DND-41 (cell line): ENCODE measurements around the gene DHX32.

Experiments
- EZH2 ChIP-seq: IDR thresholded peaks from 3 replicates; pipeline ENCODE4 v1.6.1; 2012; ENCODE audit warnings: borderline replicate concordance, low read depth, mild to moderate bottlenecking, moderate library complexity, low read length, inconsistent platforms; ENCODE audit not compliant: severe bottlenecking
- TF ChIP-seq, protein P1 (sequence below): IDR thresholded peaks from 2 replicates; pipeline ENCODE4 v1.5.1; 2012; ENCODE audit warnings: borderline replicate concordance, low read length, moderate library complexity, mild to moderate bottlenecking; ENCODE audit not compliant: poor library complexity, severe bottlenecking; ENCODE audit errors: extremely low read depth

DNA sequence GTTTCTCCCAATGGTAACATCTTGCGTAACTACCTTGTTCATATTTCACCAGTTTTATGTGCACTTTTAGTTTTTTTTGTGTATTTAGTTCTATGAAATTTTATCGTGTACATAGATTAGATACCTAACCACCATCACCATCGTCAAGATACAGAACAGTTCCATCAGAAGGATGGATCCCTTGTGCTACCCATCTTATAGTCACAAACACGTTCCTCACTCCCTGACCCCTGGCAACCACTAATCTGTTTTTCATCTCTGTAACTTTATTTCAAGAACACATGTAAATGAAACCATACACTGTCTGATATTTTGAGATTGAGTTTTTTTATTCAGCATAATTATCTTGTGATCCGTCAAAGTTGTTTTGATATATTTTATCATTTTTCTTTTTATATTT lies 45.2 kb upstream of the DHX32 start:
- TF ChIP-seq, protein P1, sequence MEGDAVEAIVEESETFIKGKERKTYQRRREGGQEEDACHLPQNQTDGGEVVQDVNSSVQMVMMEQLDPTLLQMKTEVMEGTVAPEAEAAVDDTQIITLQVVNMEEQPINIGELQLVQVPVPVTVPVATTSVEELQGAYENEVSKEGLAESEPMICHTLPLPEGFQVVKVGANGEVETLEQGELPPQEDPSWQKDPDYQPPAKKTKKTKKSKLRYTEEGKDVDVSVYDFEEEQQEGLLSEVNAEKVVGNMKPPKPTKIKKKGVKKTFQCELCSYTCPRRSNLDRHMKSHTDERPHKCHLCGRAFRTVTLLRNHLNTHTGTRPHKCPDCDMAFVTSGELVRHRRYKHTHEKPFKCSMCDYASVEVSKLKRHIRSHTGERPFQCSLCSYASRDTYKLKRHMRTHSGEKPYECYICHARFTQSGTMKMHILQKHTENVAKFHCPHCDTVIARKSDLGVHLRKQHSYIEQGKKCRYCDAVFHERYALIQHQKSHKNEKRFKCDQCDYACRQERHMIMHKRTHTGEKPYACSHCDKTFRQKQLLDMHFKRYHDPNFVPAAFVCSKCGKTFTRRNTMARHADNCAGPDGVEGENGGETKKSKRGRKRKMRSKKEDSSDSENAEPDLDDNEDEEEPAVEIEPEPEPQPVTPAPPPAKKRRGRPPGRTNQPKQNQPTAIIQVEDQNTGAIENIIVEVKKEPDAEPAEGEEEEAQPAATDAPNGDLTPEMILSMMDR, result no peak
- TF ChIP-seq EZH2, result no peak
